ENCODE results near the gene DIAPH1. TPM values are rescaled to one million over a fixed set of nuclear protein-coding genes. Genes with fewer than 3 reads are reported as not detected.

DIAPH1 gene
- total RNA-seq, 1 donor from 2014 or later = 136 TPM

DNA sequence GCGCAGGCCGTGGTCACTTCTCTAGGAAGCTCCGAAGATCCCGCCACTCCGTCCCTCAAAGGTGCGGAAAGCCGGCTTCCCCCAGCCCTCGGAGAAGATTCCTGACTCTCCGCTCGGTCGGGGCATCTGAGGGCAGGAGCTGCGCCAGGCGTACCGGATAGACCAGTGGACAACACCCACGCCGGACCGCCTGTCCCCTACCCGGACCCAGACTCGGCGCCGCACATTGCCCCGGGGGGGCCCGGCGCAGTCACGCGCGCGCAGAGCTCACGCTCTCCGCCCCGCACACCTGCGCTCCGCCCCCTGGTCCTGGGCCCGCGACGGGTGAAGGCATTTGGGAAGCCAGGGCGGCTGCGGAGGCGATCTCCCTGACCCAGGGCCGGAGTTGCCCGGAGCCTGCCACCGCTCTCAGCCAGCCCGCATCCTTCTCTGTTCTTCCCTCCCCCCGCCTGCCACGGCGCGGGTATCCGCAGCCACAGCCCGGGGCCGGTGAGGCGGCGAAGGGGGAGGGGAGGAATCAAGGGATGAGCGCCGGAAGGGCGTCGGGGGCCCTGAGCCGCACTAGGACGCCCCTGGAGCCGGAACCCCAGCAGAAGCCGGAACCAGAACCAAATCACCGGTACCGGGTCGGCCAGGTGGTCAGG, 18.4 kb upstream of the DIAPH1 start:
- intact Hi-C loops (cut with micrococcal nuclease) = loop anchor here (2.0 to 5.0 kb wide), 3 partner anchors 316 to 1235 kb away; partner anchors contain the start of genes ANKHD1, NDFIP1 and TAF7
- no peaks in the 10 kb centered on the region for H3K27me3 Mint-ChIP-seq
- H3K4me1 Mint-ChIP-seq = peaks cover 39% of the 10 kb centered on the region
- DNase-seq (peak; percentile 62), ATAC-seq (ENCODE audit: low read depth) (peak; percentile 40)
- CTCF ChIA-PET = interaction anchor here (0.7 to 9.1 kb wide), 12 partner anchors 11 to 73 kb away, joined by 3 to 87 read pairs (median 4); partner anchors contain the start of genes DIAPH1 and FCHSD1
- H3K27ac Mint-ChIP-seq = peak overlapping the region; percentile 73
- H3K4me3 Mint-ChIP-seq = peak overlapping the region; percentile 89
- H3K36me3 Mint-ChIP-seq (ENCODE audit: low read depth) = peaks cover 31% of the 10 kb centered on the region
- POLR2A ChIA-PET = interaction anchor here (0.5 to 5.8 kb wide), 18 partner anchors 9 to 1491 kb away, joined by 3 to 95 read pairs (median 5); partner anchors contain the start of genes DELE1, DIAPH1, FCHSD1 and IK
- TF ChIP-seq, protein P1, sequence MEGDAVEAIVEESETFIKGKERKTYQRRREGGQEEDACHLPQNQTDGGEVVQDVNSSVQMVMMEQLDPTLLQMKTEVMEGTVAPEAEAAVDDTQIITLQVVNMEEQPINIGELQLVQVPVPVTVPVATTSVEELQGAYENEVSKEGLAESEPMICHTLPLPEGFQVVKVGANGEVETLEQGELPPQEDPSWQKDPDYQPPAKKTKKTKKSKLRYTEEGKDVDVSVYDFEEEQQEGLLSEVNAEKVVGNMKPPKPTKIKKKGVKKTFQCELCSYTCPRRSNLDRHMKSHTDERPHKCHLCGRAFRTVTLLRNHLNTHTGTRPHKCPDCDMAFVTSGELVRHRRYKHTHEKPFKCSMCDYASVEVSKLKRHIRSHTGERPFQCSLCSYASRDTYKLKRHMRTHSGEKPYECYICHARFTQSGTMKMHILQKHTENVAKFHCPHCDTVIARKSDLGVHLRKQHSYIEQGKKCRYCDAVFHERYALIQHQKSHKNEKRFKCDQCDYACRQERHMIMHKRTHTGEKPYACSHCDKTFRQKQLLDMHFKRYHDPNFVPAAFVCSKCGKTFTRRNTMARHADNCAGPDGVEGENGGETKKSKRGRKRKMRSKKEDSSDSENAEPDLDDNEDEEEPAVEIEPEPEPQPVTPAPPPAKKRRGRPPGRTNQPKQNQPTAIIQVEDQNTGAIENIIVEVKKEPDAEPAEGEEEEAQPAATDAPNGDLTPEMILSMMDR (IDR thresholded peaks at IDR 0.05) = no peak
- no peaks in the 10 kb centered on the region for H3K9me3 Mint-ChIP-seq

DNA sequence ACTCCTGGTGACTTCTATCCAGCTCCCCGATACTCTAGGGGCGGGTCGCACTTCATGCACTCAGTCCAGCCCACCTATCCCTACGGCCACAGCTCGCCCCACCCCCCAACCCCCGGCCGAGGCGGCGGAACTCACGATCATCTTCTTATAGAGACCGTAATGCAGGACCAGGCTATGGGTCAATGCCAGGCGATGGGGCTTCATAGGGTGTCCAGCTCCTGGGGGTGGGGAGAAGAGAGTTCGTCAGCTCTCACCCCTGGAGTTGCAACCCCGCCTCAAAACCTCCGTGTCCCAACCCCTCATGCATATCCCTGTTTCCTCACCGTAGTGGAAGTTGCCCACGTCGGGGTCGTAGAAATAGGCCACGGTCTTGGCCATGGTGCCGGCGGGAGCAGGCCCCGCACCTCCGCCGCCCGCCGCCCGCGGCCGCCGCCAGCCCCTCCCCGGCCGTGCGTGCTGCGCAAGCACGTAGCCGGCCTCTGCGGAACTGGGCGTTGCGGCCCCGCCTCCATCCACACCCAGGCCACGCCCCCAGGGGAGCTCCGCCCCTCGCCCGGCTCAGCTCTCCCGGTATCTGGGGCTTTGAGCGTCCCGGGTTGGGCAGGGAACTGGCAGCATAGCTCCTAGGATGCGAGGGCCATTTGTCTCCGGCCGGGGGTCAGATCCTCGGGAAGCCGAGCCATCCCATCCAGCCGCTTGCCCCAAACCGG, 17.8 kb upstream of the DIAPH1 start, which contains the start of the genes HDAC3 and RELL2:
HDAC3 (minus strand) TSS at position 437 of the 710 bp plus-strand sequence; CDS start at position 378, 59 bp downstream.
RELL2 (plus strand) TSS at position 585 of the 710 bp plus-strand sequence. CDS start 1,229 bp downstream, outside the sequence.
- DNase-seq (peak; percentile 99), ATAC-seq (ENCODE audit: low read depth) (peak; percentile 84)
- H3K36me3 Mint-ChIP-seq (ENCODE audit: low read depth) = peaks cover 27% of the 10 kb centered on the region
- CTCF ChIA-PET = interaction anchor here (0.7 to 9.1 kb wide), 7 partner anchors 13 to 69 kb away, joined by 3 to 87 read pairs (median 8); partner anchors contain the start of genes DIAPH1 and FCHSD1
- H3K27ac Mint-ChIP-seq = peak within 1 kb of the TSS; percentile 73
- H3K4me3 Mint-ChIP-seq = peak within 1 kb of the TSS; percentile 89
- no peaks in the 10 kb centered on the region for H3K27me3 Mint-ChIP-seq
- TF ChIP-seq, protein P1 (IDR thresholded peaks at IDR 0.05) = no peak
- intact Hi-C loops (cut with micrococcal nuclease) = loop anchor here (1.0 to 5.0 kb wide), 6 partner anchors 17 to 1234 kb away; partner anchors contain the start of genes ANKHD1, NDFIP1, RNF14 and TAF7
- H3K9me3 Mint-ChIP-seq = no peaks in the 10 kb centered on the region
- POLR2A ChIA-PET = interaction anchor here (0.5 to 5.8 kb wide), 19 partner anchors 10 to 1490 kb away, joined by 3 to 95 read pairs (median 5); partner anchors contain the start of genes DELE1, DIAPH1, FCHSD1 and IK
- peaks cover 39% of the 10 kb centered on the region for H3K4me1 Mint-ChIP-seq

DNA sequence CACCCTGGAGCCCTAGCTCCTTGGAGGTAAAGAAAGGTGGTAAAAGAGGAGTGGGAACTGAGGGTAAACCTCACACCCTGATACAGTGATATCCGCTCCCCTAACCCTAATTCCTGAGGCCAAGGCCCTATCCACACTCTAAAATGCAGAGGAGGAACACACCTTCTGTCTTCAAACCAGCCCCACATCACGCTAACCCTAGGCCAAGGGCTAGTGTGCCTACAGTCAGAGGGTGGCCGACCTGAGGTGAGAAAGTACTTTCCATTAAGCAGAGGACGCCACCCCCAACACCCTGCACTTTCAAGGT, 17.3 kb upstream of the DIAPH1 start:
- H3K27me3 Mint-ChIP-seq = no peaks in the 10 kb centered on the region
- H3K27ac Mint-ChIP-seq = peak overlapping the region; percentile 63
- ChIA-PET POLR2A (interaction anchor here (0.8 to 5.8 kb wide), 11 partner anchors 12 to 333 kb away, joined by 3 to 95 read pairs (median 7); partner anchors contain the start of genes DIAPH1, FCHSD1, RNF14 and TAF7), CTCF (interaction anchor here (1.5 to 9.1 kb wide), 4 partner anchors 13 to 69 kb away, joined by 4 to 87 read pairs (median 16); partner anchors contain the start of gene DIAPH1)
- TF ChIP-seq, protein P1 (IDR thresholded peaks at IDR 0.05) = no peak
- DNase-seq (no peak), ATAC-seq (ENCODE audit: low read depth) (no peak)
- H3K36me3 Mint-ChIP-seq (ENCODE audit: low read depth) = peaks cover 28% of the 10 kb centered on the region
- H3K9me3 Mint-ChIP-seq = no peaks in the 10 kb centered on the region
- intact Hi-C loops (cut with micrococcal nuclease) = loop anchor here (1.0 to 5.0 kb wide), 6 partner anchors 17 to 1234 kb away; partner anchors contain the start of genes ANKHD1, NDFIP1, RNF14 and TAF7
- H3K4me3 Mint-ChIP-seq = peak overlapping the region; percentile 89
- peaks cover 39% of the 10 kb centered on the region for H3K4me1 Mint-ChIP-seq

DNA sequence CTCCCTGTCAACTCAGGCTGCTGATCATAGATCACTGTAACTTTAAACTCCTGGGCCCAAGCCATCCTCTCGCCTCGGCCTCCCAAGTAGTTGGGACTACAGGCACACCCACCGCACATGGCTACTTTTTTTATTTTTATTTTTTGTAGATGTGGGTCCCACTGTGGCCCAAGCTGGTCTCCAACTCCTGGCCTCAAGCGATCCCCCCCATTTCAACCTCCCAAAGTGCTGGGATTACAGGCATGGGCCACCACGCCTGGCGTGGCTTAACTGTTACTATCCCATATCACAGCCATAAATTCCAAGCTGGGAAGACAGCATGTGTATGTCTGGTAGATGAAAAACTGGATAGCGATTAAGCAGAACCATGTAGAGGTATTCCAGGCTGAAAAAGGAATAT, 16.8 kb upstream of the DIAPH1 start:
- peak overlapping the region; percentile 89 for H3K4me3 Mint-ChIP-seq
- ChIA-PET POLR2A (interaction anchor here (0.5 to 5.8 kb wide), 11 partner anchors 11 to 334 kb away, joined by 3 to 95 read pairs (median 7); partner anchors contain the start of genes DIAPH1, FCHSD1, RNF14 and TAF7), CTCF (interaction anchor here (1.5 to 9.1 kb wide), 4 partner anchors 16 to 68 kb away, joined by 4 to 87 read pairs (median 33); partner anchors contain the start of gene DIAPH1)
- intact Hi-C loops (cut with micrococcal nuclease) = loop anchor here (1.0 to 5.0 kb wide), 6 partner anchors 16 to 1233 kb away; partner anchors contain the start of genes ANKHD1, NDFIP1, RNF14 and TAF7
- H3K9me3 Mint-ChIP-seq = no peaks in the 10 kb centered on the region
- ATAC-seq (ENCODE audit: low read depth) (no peak), DNase-seq (no peak)
- peaks cover 26% of the 10 kb centered on the region for H3K36me3 Mint-ChIP-seq (ENCODE audit: low read depth)
- peak overlapping the region; percentile 73 for H3K27ac Mint-ChIP-seq
- H3K4me1 Mint-ChIP-seq = peaks cover 39% of the 10 kb centered on the region
- H3K27me3 Mint-ChIP-seq = no peaks in the 10 kb centered on the region
- TF ChIP-seq, protein P1 (IDR thresholded peaks at IDR 0.05) = no peak

Data from activated B cell treated with CpG ODN at 0.5 μM for 24 hours (primary cell).